ENCODE measurements around the gene LUZP1.

The LUZP1 gene

GRCh38 chr1:23196627-23197328, 28.1 kb upstream of the LUZP1 start:
- TF ChIP-seq SIN3A (IDR thresholded peaks at IDR 0.05; ENCODE audit: borderline replicate concordance, insufficient read depth, low read length), result no peak
- no peak for TF ChIP-seq TAF1 (IDR thresholded peaks at IDR 0.05; ENCODE audit: borderline replicate concordance, insufficient read depth, low read length)
- TF ChIP-seq, protein P1, sequence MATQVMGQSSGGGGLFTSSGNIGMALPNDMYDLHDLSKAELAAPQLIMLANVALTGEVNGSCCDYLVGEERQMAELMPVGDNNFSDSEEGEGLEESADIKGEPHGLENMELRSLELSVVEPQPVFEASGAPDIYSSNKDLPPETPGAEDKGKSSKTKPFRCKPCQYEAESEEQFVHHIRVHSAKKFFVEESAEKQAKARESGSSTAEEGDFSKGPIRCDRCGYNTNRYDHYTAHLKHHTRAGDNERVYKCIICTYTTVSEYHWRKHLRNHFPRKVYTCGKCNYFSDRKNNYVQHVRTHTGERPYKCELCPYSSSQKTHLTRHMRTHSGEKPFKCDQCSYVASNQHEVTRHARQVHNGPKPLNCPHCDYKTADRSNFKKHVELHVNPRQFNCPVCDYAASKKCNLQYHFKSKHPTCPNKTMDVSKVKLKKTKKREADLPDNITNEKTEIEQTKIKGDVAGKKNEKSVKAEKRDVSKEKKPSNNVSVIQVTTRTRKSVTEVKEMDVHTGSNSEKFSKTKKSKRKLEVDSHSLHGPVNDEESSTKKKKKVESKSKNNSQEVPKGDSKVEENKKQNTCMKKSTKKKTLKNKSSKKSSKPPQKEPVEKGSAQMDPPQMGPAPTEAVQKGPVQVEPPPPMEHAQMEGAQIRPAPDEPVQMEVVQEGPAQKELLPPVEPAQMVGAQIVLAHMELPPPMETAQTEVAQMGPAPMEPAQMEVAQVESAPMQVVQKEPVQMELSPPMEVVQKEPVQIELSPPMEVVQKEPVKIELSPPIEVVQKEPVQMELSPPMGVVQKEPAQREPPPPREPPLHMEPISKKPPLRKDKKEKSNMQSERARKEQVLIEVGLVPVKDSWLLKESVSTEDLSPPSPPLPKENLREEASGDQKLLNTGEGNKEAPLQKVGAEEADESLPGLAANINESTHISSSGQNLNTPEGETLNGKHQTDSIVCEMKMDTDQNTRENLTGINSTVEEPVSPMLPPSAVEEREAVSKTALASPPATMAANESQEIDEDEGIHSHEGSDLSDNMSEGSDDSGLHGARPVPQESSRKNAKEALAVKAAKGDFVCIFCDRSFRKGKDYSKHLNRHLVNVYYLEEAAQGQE (IDR thresholded peaks at IDR 0.05; ENCODE audit: insufficient read depth in 1 of 2, low read depth in 2 of 2, low read length in 2 of 2), result no peak

DNA sequence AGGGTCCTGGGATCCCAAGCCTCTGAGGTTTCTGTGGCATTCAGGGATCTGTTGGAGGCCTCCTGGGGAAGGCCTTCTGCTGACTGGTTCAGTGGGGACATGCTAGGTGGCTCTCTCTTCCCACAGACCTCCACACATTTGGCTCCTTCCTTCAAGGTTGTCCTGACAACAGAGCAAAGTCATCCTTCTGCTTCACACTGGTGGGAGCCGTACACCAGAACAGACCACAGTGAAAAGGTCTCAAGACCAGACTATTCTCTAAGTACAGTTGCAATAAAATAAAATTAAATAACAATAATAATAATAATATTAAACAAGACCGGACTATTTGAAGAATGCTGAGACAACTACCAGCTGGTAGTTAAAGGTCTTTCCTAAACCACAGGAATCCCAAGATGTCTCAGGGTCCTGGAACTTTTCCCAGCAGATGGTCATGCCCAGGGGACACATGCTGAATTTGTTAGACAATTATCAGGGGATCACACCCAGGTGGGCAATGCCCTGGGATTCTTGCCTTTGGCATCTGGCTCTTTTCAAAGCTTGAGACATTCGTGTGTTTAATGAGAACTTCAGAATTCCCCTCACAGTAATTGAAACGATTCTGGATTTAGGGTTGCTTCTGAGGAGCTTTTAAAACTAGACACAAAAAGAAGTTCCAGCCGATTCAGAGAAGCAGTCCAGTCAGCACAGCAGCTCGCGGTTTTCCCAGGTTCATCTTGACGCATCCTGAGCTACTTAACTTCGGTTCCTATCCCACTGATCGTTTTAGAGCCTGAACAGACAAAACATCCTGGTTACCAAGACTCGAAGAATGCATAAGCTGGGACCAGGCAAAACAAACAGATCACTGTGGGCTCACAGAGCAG, 25.7 kb upstream of the LUZP1 start:
- TF ChIP-seq, protein P1 (IDR thresholded peaks at IDR 0.05; ENCODE audit: insufficient read depth in 1 of 2, low read depth in 2 of 2, low read length in 2 of 2), result no peak
- no peak for TF ChIP-seq POLR2AphosphoS5 (IDR thresholded peaks at IDR 0.05; ENCODE audit: low read depth, low read length)
- TF ChIP-seq FOXP2 (optimal IDR thresholded peaks at IDR 0.05; ENCODE audit: borderline replicate concordance, extremely low read depth, extremely low read length, insufficient read depth), result no peak
- no peak for TF ChIP-seq SIN3A (IDR thresholded peaks at IDR 0.05; ENCODE audit: borderline replicate concordance, insufficient read depth, low read length)
- TF ChIP-seq TAF1 (IDR thresholded peaks at IDR 0.05; ENCODE audit: borderline replicate concordance, insufficient read depth, low read length), result no peak

- TF ChIP-seq, protein P1 (IDR thresholded peaks at IDR 0.05; ENCODE audit: insufficient read depth in 1 of 2, low read depth in 2 of 2, low read length in 2 of 2), result no peak
- TF ChIP-seq TAF1 (IDR thresholded peaks at IDR 0.05; ENCODE audit: borderline replicate concordance, insufficient read depth, low read length) (no peak), SIN3A (IDR thresholded peaks at IDR 0.05; ENCODE audit: borderline replicate concordance, insufficient read depth, low read length) (no peak)
These were observed 24.9 kb upstream of the LUZP1 start for GRCh38 chr1:23193391-23194118.

DNA sequence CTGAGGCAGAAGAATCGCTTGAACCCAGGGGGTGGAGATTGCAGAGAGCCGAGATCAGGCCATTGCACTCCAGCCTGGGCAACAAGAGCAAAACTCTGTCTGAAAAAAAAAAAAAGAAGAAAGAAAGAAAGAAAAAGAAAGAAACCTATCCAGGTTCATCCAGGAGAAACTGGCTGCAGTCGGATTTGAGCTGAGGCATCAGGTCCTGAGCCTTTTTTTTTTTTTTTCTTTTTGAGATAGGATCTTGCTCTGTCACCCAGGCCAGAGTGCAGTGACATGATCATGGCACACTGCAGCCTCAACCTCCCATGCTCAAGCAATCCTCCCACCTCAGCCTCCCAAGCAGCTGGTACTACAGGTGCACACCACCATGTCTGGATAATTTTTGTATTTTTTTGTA, 22.5 kb upstream of the LUZP1 start:
- no peak for TF ChIP-seq SIN3A (IDR thresholded peaks at IDR 0.05; ENCODE audit: borderline replicate concordance, insufficient read depth, low read length)
- TF ChIP-seq TAF1 (IDR thresholded peaks at IDR 0.05; ENCODE audit: borderline replicate concordance, insufficient read depth, low read length), result no peak
- TF ChIP-seq POLR2AphosphoS5 (IDR thresholded peaks at IDR 0.05; ENCODE audit: low read depth, low read length), result no peak
- TF ChIP-seq, protein P1 (IDR thresholded peaks at IDR 0.05; ENCODE audit: insufficient read depth in 1 of 2, low read depth in 2 of 2, low read length in 2 of 2), result no peak
- TF ChIP-seq FOXP2 (optimal IDR thresholded peaks at IDR 0.05; ENCODE audit: borderline replicate concordance, extremely low read depth, extremely low read length, insufficient read depth), result no peak
